Caco-2 (cell line): ENCODE measurements around the gene NDFIP1. TPM values are rescaled to one million over a fixed set of nuclear protein-coding genes. Genes with fewer than 3 reads are reported as not detected.

Source experiments
- Bru-seq: library from RNA; stranded (reverse); fragments of 400-500 nt; gene quantifications from one replicate; lab custom pipeline; 2021; lab: Mats Ljungman, UMichigan
- BruChase-seq, 2 experiments: library from RNA; stranded (reverse); fragments of 400-500 nt; gene quantifications; one replicate each; lab custom pipeline; 2021; lab: Mats Ljungman, UMichigan
- BruUV-seq: library from RNA; stranded (reverse); fragments of 400-500 nt; replicated peaks from 2 replicates; lab custom pipeline; 2021; lab: Mats Ljungman, UMichigan
- CTCF ChIA-PET: fragments of 300-600 bp; sonication (Branson Sonifier 250); formaldehyde crosslinking; loops from one replicate; lab custom pipeline; 2022; ENCODE audit warnings: antibody characterized with exemption; lab: Charles Lee
- POLR2A ChIA-PET: fragments of 300-600 bp; sonication (Branson Sonifier 250); formaldehyde crosslinking; loops from one replicate; lab custom pipeline; 2022; ENCODE audit warnings: antibody characterized with exemption; lab: Charles Lee
- DNase-seq, 2 experiments: peaks; one replicate each; pipeline versions ENCODE4 v3.0.0 to v3.0.0-alpha.2; 2020 to 2022
- H3K27me3 ChIP-seq: replicated peaks from 2 replicates; pipeline ENCODE4 v1.6.0; 2011; ENCODE audit warnings: low read length; ENCODE audit not compliant: control insufficient read depth, insufficient read depth
- H3K36me3 ChIP-seq: 2 replicates; pipeline ENCODE4 v1.5.1; 2011; ENCODE audit warnings: low read length; ENCODE audit not compliant: control insufficient read depth, insufficient read depth
- H3K4me1 ChIP-seq: fragments of 250-450 bp; sonication (Bioruptor Pico); 2 replicates; pipeline ENCODE4 v1.5.1; 2020; ENCODE audit warnings: mild to moderate bottlenecking
- H3K4me3 ChIP-seq: 2 replicates; pipeline ENCODE4 v1.5.1; 2011; ENCODE audit warnings: low read depth, mild to moderate bottlenecking, control low read depth, low read length
- H3K9me3 ChIP-seq: fragments of 250-450 bp; sonication (Bioruptor Pico); 2 replicates; pipeline ENCODE4 v1.5.1; 2020; ENCODE audit warnings: mild to moderate bottlenecking, moderate library complexity
- H3K27ac Mint-ChIP-seq: one replicate; pipeline ENCODE4 v1.8.0; 2022; ENCODE audit warnings: mixed read lengths; ENCODE audit not compliant: unreplicated experiment
- H3K27me3 Mint-ChIP-seq: one replicate; pipeline ENCODE4 v1.8.0; 2022; ENCODE audit warnings: mixed read lengths; ENCODE audit not compliant: insufficient read depth, unreplicated experiment
- H3K36me3 Mint-ChIP-seq: one replicate; pipeline ENCODE4 v1.8.0; 2022; ENCODE audit warnings: mild to moderate bottlenecking, mixed read lengths; ENCODE audit not compliant: insufficient read depth, unreplicated experiment
- H3K4me1 Mint-ChIP-seq: one replicate; pipeline ENCODE4 v1.8.0; 2022; ENCODE audit warnings: low read depth, mixed read lengths; ENCODE audit not compliant: unreplicated experiment
- H3K4me3 Mint-ChIP-seq: one replicate; pipeline ENCODE4 v1.8.0; 2022; ENCODE audit warnings: mild to moderate bottlenecking, moderate library complexity, mixed read lengths; ENCODE audit not compliant: unreplicated experiment
- H3K9me3 Mint-ChIP-seq: one replicate; pipeline ENCODE4 v1.8.0; 2022; ENCODE audit warnings: mixed read lengths; ENCODE audit not compliant: unreplicated experiment
- intact Hi-C: fragments of 100-400 bp; cut with micrococcal nuclease; formaldehyde crosslinking; loops from one replicate; pipeline ENCODE4 v1.10.0; 2022; ENCODE audit not compliant: unreplicated experiment
- long read RNA-seq: library from polyadenylated mRNA; stranded (forward); transcript quantifications from one replicate; pipeline ENCODE4 v2.0.0, GENCODE V29; 2022
- total RNA-seq: library from RNA; stranded (reverse); gene quantifications from 2 replicates; pipeline ENCODE4 v1.2.3, GENCODE V29; 2022
- TF ChIP-seq, protein P1 (sequence below), 2 experiments: fragments of 200-600 bp in 1 of 2; IDR thresholded peaks; 1 replicate in 1 of 2; 2 replicates in 1 of 2; pipeline versions ENCODE4 v1.5.1 to v1.8.0; 2011 to 2022; ENCODE audit warnings: antibody characterized with exemption in 1 of 2, control low read depth in 1 of 2, inconsistent platforms in 1 of 2, low read depth in 1 of 2, low read length in 1 of 2, mild to moderate bottlenecking in 1 of 2, moderate library complexity in 1 of 2; ENCODE audit not compliant: insufficient read depth in 1 of 2, severe bottlenecking in 1 of 2, unreplicated experiment in 1 of 2

The NDFIP1 gene
- total RNA-seq (49.0 and 51.6 TPM in 2 replicates), Bru-seq, nascent RNA (percentile 85 among the genes with signal in this experiment), BruChase-seq, experiment 1, labeled RNA remaining after a 2-hour chase (percentile 78 among the genes with signal in this experiment), BruChase-seq, experiment 2, labeled RNA remaining after a 6-hour chase (percentile 85 among the genes with signal in this experiment)
- long read RNA-seq, transcript NDFIP1-201 (8 exons, 3,851 nt): major isoform, 252 of 273 reads
- long read RNA-seq, partial matches to known transcripts: 5 of 273 reads
- long read RNA-seq, other reads (novel, unspliced or antisense): 16 of 273 reads

DNA sequence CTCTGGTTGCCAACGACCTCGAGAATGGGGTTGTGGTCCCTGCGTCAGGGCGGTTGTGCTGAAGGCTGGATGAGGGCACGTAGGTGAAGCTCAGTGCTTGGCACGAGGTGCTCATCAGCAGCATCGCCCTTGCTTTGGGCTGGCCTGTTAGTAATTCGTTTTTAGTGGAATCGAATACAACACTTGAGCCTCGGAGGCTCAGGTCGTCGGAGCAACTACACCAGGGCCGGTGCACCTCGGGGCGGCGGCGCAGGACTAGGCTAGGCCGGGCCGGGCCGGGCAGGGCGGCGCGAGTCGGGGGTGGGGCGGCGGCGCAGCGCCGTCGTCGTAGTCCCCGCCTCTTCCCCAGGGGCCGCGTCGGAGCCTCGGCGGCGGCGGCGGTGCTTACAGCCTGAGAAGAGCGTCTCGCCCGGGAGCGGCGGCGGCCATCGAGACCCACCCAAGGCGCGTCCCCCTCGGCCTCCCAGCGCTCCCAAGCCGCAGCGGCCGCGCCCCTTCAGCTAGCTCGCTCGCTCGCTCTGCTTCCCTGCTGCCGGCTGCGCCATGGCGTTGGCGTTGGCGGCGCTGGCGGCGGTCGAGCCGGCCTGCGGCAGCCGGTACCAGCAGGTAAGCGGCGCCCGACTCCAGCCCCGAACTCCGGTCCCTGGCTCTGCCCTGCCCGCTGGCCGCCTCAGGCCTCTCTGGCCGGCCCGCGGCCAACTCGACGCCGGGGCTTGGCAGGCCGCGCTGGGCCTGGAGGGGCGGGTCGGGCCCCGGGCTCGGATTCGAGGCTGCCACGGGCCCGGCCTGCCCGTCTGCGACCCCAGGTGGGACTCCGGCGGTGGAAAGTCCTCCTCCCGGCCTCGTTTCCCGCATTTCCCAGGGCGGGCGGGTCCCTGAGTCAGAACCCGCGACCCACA, at the start of gene NDFIP1:
NDFIP1 (plus strand) TSS at position 348 of the 899 bp plus-strand sequence; CDS start at position 544, 196 bp downstream.
- H3K36me3 ChIP-seq: no peaks in the 10 kb centered on the region
- Mint-ChIP-seq H3K27ac (peak within 1 kb of the TSS; percentile 82), H3K4me1 (no peaks in the 10 kb centered on the region), H3K4me3 (peak within 1 kb of the TSS; percentile 93), H3K27me3 (no peaks in the 10 kb centered on the region), H3K9me3 (no peaks in the 10 kb centered on the region), H3K36me3 (peaks cover 7% of the 10 kb centered on the region)
- peak; percentile 82 to 92 for DNase-seq
- peak within 1 kb of the TSS; percentile 86 for H3K4me3 ChIP-seq
- no TSS peak for BruUV-seq
- H3K27me3 ChIP-seq: no peaks in the 10 kb centered on the region
- TF ChIP-seq, protein P1, sequence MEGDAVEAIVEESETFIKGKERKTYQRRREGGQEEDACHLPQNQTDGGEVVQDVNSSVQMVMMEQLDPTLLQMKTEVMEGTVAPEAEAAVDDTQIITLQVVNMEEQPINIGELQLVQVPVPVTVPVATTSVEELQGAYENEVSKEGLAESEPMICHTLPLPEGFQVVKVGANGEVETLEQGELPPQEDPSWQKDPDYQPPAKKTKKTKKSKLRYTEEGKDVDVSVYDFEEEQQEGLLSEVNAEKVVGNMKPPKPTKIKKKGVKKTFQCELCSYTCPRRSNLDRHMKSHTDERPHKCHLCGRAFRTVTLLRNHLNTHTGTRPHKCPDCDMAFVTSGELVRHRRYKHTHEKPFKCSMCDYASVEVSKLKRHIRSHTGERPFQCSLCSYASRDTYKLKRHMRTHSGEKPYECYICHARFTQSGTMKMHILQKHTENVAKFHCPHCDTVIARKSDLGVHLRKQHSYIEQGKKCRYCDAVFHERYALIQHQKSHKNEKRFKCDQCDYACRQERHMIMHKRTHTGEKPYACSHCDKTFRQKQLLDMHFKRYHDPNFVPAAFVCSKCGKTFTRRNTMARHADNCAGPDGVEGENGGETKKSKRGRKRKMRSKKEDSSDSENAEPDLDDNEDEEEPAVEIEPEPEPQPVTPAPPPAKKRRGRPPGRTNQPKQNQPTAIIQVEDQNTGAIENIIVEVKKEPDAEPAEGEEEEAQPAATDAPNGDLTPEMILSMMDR (IDR thresholded peaks at IDR 0.05; ENCODE audit: insufficient read depth in 1 of 2, low read depth in 1 of 2, low read length in 1 of 2, severe bottlenecking in 1 of 2, unreplicated experiment in 1 of 2): peak in 1 of 2 experiments; percentile 1
- no peaks in the 10 kb centered on the region for H3K9me3 ChIP-seq
- peaks cover 15% of the 10 kb centered on the region for H3K4me1 ChIP-seq
- intact Hi-C loops: loop anchor here (2.0 kb wide), 1 partner anchor 36 kb away; no protein-coding TSS in a partner anchor
- CTCF ChIA-PET: interaction anchor here (0.9 kb wide), 1 partner anchor 139 kb away, joined by 3 read pairs; no protein-coding TSS in a partner anchor
- POLR2A ChIA-PET: no interaction called here

GRCh38 chr5:142059304-142059940, 49.2 kb upstream of the NDFIP1 start:
- no peaks in the 10 kb centered on the region for H3K27me3 ChIP-seq
- intact Hi-C loops: no loop called here

More at GRCh38 chr5:142059304-142059940, 49.2 kb upstream of the NDFIP1 start:
- Mint-ChIP-seq H3K4me3 (no peak overlapping the region), H3K36me3 (no peaks in the 10 kb centered on the region), H3K4me1 (no peaks in the 10 kb centered on the region), H3K27ac (no peak overlapping the region), H3K27me3 (no peaks in the 10 kb centered on the region), H3K9me3 (no peaks in the 10 kb centered on the region)
- H3K9me3 ChIP-seq: no peaks in the 10 kb centered on the region
- DNase-seq: no peak
- TF ChIP-seq, protein P1 (IDR thresholded peaks at IDR 0.05; ENCODE audit: insufficient read depth in 1 of 2, low read depth in 1 of 2, low read length in 1 of 2, severe bottlenecking in 1 of 2, unreplicated experiment in 1 of 2): no peak
- POLR2A ChIA-PET: no interaction called here
- CTCF ChIA-PET: no interaction called here
- no peaks in the 10 kb centered on the region for H3K36me3 ChIP-seq
- BruUV-seq: no TSS peak
- no peaks in the 10 kb centered on the region for H3K4me1 ChIP-seq
- no peak overlapping the region for H3K4me3 ChIP-seq
